Activated B cell treated with CpG ODN at 0.5 μM for 24 hours (primary cell): ENCODE measurements around the gene LAG3. TPM values are rescaled to one million over a fixed set of nuclear protein-coding genes. Genes with fewer than 3 reads are reported as not detected.

Experiments used
- ATAC-seq: fragments of 200-7000 bp; cut with Tn5 transposase; one replicate; pipeline ENCODE4 v1.10.0; 2021; ENCODE audit warnings: low read depth, mild to moderate bottlenecking, moderate library complexity
- CTCF ChIA-PET: fragments of 350-600 bp; sonication (Branson Sonifier 250); formaldehyde crosslinking; loops from one replicate; lab custom pipeline; 2021; ENCODE audit warnings: antibody characterized with exemption; lab: Charles Lee
- POLR2A ChIA-PET: fragments of 350-600 bp; sonication (Branson Sonifier 250); formaldehyde crosslinking; loops from one replicate; lab custom pipeline; 2021; ENCODE audit warnings: antibody characterized with exemption; lab: Charles Lee
- DNase-seq: peaks from one replicate; pipeline ENCODE4 v3.0.0; 2022
- H3K27ac Mint-ChIP-seq: one replicate; pipeline ENCODE4 v1.8.0; 2020; ENCODE audit warnings: mixed read lengths
- H3K27me3 Mint-ChIP-seq: one replicate; pipeline ENCODE4 v1.8.0; 2021; ENCODE audit warnings: mixed read lengths
- H3K36me3 Mint-ChIP-seq: one replicate; pipeline ENCODE4 v1.8.0; 2021; ENCODE audit warnings: low read depth, mixed read lengths
- H3K4me1 Mint-ChIP-seq: one replicate; pipeline ENCODE4 v1.8.0; 2021; ENCODE audit warnings: mixed read lengths
- H3K4me3 Mint-ChIP-seq: one replicate; pipeline ENCODE4 v1.8.0; 2020; ENCODE audit warnings: mild to moderate bottlenecking, mixed read lengths
- H3K9me3 Mint-ChIP-seq: one replicate; pipeline ENCODE4 v1.8.0; 2020; ENCODE audit warnings: mixed read lengths
- intact Hi-C: fragments of 100-400 bp; cut with micrococcal nuclease; formaldehyde crosslinking; loops from one replicate; pipeline ENCODE4 v1.15.1; 2024
- total RNA-seq: library from RNA; stranded (reverse); gene quantifications from 2 replicates; pipeline ENCODE4 v1.2.3, GENCODE V29; 2022
- TF ChIP-seq, protein P1 (sequence below): fragments of 200-600 bp; IDR thresholded peaks from one replicate; pipeline ENCODE4 v1.8.0; 2022; ENCODE audit warnings: antibody characterized with exemption, mild to moderate bottlenecking

The LAG3 gene
- total RNA-seq, 1 donor from 2014 or later = not detected

- DNase-seq (no peak), ATAC-seq (no peak)
- TF ChIP-seq, protein P1, sequence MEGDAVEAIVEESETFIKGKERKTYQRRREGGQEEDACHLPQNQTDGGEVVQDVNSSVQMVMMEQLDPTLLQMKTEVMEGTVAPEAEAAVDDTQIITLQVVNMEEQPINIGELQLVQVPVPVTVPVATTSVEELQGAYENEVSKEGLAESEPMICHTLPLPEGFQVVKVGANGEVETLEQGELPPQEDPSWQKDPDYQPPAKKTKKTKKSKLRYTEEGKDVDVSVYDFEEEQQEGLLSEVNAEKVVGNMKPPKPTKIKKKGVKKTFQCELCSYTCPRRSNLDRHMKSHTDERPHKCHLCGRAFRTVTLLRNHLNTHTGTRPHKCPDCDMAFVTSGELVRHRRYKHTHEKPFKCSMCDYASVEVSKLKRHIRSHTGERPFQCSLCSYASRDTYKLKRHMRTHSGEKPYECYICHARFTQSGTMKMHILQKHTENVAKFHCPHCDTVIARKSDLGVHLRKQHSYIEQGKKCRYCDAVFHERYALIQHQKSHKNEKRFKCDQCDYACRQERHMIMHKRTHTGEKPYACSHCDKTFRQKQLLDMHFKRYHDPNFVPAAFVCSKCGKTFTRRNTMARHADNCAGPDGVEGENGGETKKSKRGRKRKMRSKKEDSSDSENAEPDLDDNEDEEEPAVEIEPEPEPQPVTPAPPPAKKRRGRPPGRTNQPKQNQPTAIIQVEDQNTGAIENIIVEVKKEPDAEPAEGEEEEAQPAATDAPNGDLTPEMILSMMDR = no peak
- CTCF ChIA-PET = no interaction called here
- Mint-ChIP-seq H3K27ac (no peak overlapping the region), H3K27me3 (no peaks in the 10 kb centered on the region), H3K36me3 (no peaks in the 10 kb centered on the region), H3K9me3 (no peaks in the 10 kb centered on the region), H3K4me1 (no peaks in the 10 kb centered on the region), H3K4me3 (no peak overlapping the region)
- intact Hi-C loops = no loop called here
- POLR2A ChIA-PET = interaction anchor here (1.1 kb wide), 1 partner anchor 34 kb away, joined by 3 read pairs; the partner anchor contains the start of gene MLF2
These were observed 14.2 kb downstream of the LAG3 start for GRCh38 chr12:6786416-6787094.

GRCh38 chr12:6787309-6787708 is 15.0 kb downstream of the LAG3 start:
- ATAC-seq (no peak), DNase-seq (no peak)
- Mint-ChIP-seq H3K36me3 (no peaks in the 10 kb centered on the region), H3K27me3 (peaks cover 4% of the 10 kb centered on the region), H3K4me3 (no peak overlapping the region), H3K27ac (no peak overlapping the region), H3K4me1 (peaks cover 7% of the 10 kb centered on the region), H3K9me3 (no peaks in the 10 kb centered on the region)
- TF ChIP-seq, protein P1 = no peak
- ChIA-PET CTCF (no interaction called here), POLR2A (interaction anchor here (1.1 kb wide), 1 partner anchor 34 kb away, joined by 3 read pairs; the partner anchor contains the start of gene MLF2)
- intact Hi-C loops = no loop called here

- no peaks in the 10 kb centered on the region for H3K36me3 Mint-ChIP-seq
- ChIA-PET POLR2A (interaction anchor here (0.8 kb wide), 1 partner anchor 255 kb away, joined by 3 read pairs; no protein-coding TSS in a partner anchor), CTCF (interaction anchor here (1.2 kb wide), 1 partner anchor 45 kb away, joined by 3 read pairs; no protein-coding TSS in a partner anchor)
- TF ChIP-seq, protein P1 = no peak
- H3K4me1 Mint-ChIP-seq = peaks cover 19% of the 10 kb centered on the region
- H3K9me3 Mint-ChIP-seq = no peaks in the 10 kb centered on the region
- intact Hi-C loops = no loop called here
- peaks cover 5% of the 10 kb centered on the region for H3K27me3 Mint-ChIP-seq
- H3K27ac Mint-ChIP-seq = no peak within 1 kb of the TSS
- no peak for DNase-seq
- ATAC-seq = no peak
- H3K4me3 Mint-ChIP-seq = no peak within 1 kb of the TSS
These were observed 16.9 kb downstream of the LAG3 start, which contains the start of gene CD4 for GRCh38 chr12:6788972-6789924. Gene CD4 (plus strand): TSS chr12:6789528. CDS start chr12:6800139, 10,611 bp downstream.

- Mint-ChIP-seq H3K27ac (no peak overlapping the region), H3K4me3 (no peak overlapping the region), H3K4me1 (peaks cover 19% of the 10 kb centered on the region), H3K9me3 (no peaks in the 10 kb centered on the region), H3K36me3 (no peaks in the 10 kb centered on the region), H3K27me3 (peaks cover 11% of the 10 kb centered on the region)
- TF ChIP-seq, protein P1 = no peak
- ATAC-seq = no peak
- ChIA-PET POLR2A (no interaction called here), CTCF (no interaction called here)
- intact Hi-C loops = no loop called here
- DNase-seq = no peak
These were observed 18.3 kb downstream of the LAG3 start for GRCh38 chr12:6790496-6791150.
